Right lobe of liver (tissue), 6 donors: Measurements from ENCODE around the gene M1AP. TPM values are rescaled to one million over a fixed set of nuclear protein-coding genes. Genes with fewer than 3 reads are reported as not detected.

Experiments
- ATAC-seq, 4 donors: fragments of 200-7000 bp; cut with Tn5 transposase; one replicate each; pipeline ENCODE4 v1.9.1; 2020; ENCODE audit warnings: mild to moderate bottlenecking in 4 of 4, moderate library complexity in 4 of 4
- DNase-seq, 3 donors: peaks; one replicate each; pipeline ENCODE4 v3.0.0-alpha.2; 2020
- H3K27ac ChIP-seq, 3 donors: fragments of 200-600 bp; one replicate each; pipeline ENCODE4 v1.8.0; 2022
- H3K27me3 ChIP-seq, 2 donors: fragments of 200-600 bp; one replicate each; pipeline ENCODE4 v1.8.0; 2022
- H3K36me3 ChIP-seq, 4 donors: fragments of 200-600 bp; sonication (generic) in 1 of 4; one replicate each; pipeline versions ENCODE4 v1.5.1 to v1.8.0; 2017 to 2022; ENCODE audit warnings: control low read depth in 1 of 4
- H3K4me1 ChIP-seq, 4 donors: fragments of 200-600 bp; sonication (generic) in 1 of 4; one replicate each; pipeline versions ENCODE4 v1.5.1 to v1.8.0; 2017 to 2022; ENCODE audit warnings: control low read depth in 1 of 4
- H3K4me3 ChIP-seq, 3 donors: fragments of 200-600 bp; one replicate each; pipeline ENCODE4 v1.8.0; 2022
- H3K9me3 ChIP-seq, 4 donors: fragments of 200-600 bp; sonication (generic) in 1 of 4; one replicate each; pipeline versions ENCODE4 v1.5.1 to v1.8.0; 2017 to 2022; ENCODE audit warnings: control low read depth in 1 of 4
- CTCF ChIP-seq, 4 donors: fragments of 200-600 bp in 3 of 4; fragments of 450-650 bp in 1 of 4; IDR thresholded peaks; one replicate each; pipeline versions ENCODE4 v1.5.1 to v1.8.0; 2016 to 2022; ENCODE audit warnings: antibody characterized with exemption in 4 of 4, mild to moderate bottlenecking in 2 of 4
- POLR2A ChIP-seq: fragments of 450-650 bp; IDR thresholded peaks from one replicate; pipeline ENCODE4 v1.6.1; 2017; ENCODE audit warnings: antibody characterized with exemption, mild to moderate bottlenecking
- WGBS: methylation state at CpG from one replicate; pipeline ENCODE4 v1.1.6; 2018; ENCODE audit warnings: low coverage, low lambda C conversion rate; ENCODE audit not compliant: insufficient coverage; ENCODE audit errors: missing lambda C conversion rate; 5-methylcytosine and 5-hydroxymethylcytosine counted together
- intact Hi-C, 2 donors: fragments of 100-400 bp; cut with DNase I; formaldehyde crosslinking; loops; one replicate each; pipeline versions ENCODE4 v1.11.2 to v1.14.1; 2022
- total RNA-seq, 6 experiments: library from RNA; depleted of rRNA in 2 of 6; stranded (reverse); fragments of >200 nt in 2 of 6; fragmentation: NEBNext Ultra II Directional in 3 of 6; extraction: Animal tissue kit (Norgen Biotek cat#: 25700) in 3 of 6; gene quantifications; one replicate each; pipeline versions ENCODE4 v1.1.0 to v1.2.4, GENCODE V29; 2016 to 2023
- donor health status: DM: no; HTN: yes; CAD: no.
- donor health status: DM: no; HTN: no; CAD: no.
- donor health status: DM: no; HTN: no; CAD: no.
- donor health status: DM: no; HTN: yes; CAD: no.
- donor health status: DM: no; HTN: yes; CAD: no.

The M1AP gene
- total RNA-seq, 6 experiments from 2014 or later: not detected

DNA sequence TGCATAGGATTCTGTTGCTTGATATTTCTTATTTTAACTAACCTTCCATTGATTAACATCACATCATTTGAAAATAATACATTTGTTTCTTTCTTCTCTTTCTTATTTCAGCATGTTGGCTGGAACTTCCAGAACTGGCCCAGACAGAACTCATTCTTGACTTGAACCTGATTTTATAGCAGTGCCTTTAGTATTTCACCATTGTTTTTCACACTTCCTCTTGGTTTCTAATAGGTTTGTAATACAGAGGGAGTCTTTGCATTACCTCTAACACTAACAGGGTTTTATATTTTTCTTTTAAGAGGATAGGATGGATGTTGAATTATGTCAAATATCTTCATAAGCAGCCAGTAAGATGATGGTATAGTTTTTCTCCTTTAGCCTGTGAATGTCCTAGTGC is 45.1 kb upstream of the M1AP start:
- H3K36me3 ChIP-seq: no peaks in the 10 kb centered on the region
- intact Hi-C loops: no loop called here
- ATAC-seq (no peak), DNase-seq (no peak)
- no peaks in the 10 kb centered on the region for H3K4me1 ChIP-seq
- H3K27ac ChIP-seq: no peak overlapping the region
- no peaks in the 10 kb centered on the region for H3K27me3 ChIP-seq
- no peak overlapping the region for H3K4me3 ChIP-seq
- TF ChIP-seq POLR2A: no peak
- no peak for TF ChIP-seq CTCF (IDR thresholded peaks at IDR 0.05)
- no peaks in the 10 kb centered on the region for H3K9me3 ChIP-seq

DNA sequence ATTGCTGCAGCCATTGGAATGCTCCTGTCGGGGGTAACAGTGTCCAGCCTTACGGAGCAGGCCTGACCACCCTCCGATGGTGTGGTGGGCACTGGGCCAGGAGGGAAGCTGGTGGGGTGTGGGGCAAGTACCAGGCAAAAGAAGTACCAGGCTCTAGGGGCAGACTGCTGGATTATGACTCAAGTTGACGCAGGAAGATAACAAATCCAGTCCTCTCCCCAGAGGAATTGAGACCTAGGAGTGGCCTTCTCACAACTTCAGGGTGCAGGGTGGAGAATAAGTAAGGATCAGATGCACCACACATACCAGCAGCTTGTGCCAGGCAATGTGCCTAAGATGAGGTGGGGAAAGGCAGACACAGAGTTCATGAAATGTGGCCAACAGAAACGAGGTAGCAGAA is 43.8 kb upstream of the M1AP start:
- Histone ChIP-seq H3K27me3 (no peaks in the 10 kb centered on the region), H3K4me3 (no peak overlapping the region), H3K9me3 (no peaks in the 10 kb centered on the region), H3K27ac (no peak overlapping the region), H3K36me3 (no peaks in the 10 kb centered on the region), H3K4me1 (no peaks in the 10 kb centered on the region)
- 100% methylated on average over 1 of the region's 5 CpGs for WGBS
- TF ChIP-seq CTCF (IDR thresholded peaks at IDR 0.05) (no peak), POLR2A (no peak)
- ATAC-seq (no peak), DNase-seq (no peak)
- intact Hi-C loops: no loop called here

DNA sequence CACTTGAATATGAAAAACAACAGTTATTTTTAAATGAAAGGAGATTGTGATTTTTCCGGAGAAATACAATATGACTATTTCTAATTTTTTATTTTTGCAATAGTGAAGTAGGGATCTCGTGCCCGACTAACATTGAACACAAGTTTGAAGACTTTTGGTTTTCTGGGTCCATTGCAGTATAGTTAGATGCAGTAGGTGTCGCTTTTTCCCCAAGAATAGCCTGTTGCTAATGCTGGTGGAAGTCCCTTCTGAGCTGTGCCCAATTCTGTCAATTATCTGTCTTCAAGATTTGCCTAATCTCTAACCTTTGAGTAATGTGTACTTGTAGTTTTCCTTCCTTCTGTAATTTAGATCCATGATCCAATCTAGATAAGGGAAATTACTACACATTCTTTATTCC is 42.4 kb upstream of the M1AP start:
- intact Hi-C loops: no loop called here
- Histone ChIP-seq H3K27ac (no peak overlapping the region), H3K36me3 (no peaks in the 10 kb centered on the region), H3K27me3 (no peaks in the 10 kb centered on the region), H3K9me3 (no peaks in the 10 kb centered on the region), H3K4me3 (no peak overlapping the region), H3K4me1 (no peaks in the 10 kb centered on the region)
- ATAC-seq (peak; percentile 78 to 90 (median 87)), DNase-seq (no peak)
- WGBS: 12% methylated on average over 4 of the region's 4 CpGs
- TF ChIP-seq POLR2A (no peak), CTCF (IDR thresholded peaks at IDR 0.05) (peak; percentile 62 to 77 (median 72))

GRCh38 chr2:74689671-74690070 is 41.5 kb upstream of the M1AP start:
- ATAC-seq: no peak
- no peak overlapping the region for H3K4me3 ChIP-seq
- H3K27me3 ChIP-seq: no peaks in the 10 kb centered on the region
- no peak overlapping the region for H3K27ac ChIP-seq
- intact Hi-C loops: no loop called here
- WGBS: 42% methylated on average over 3 of the region's 3 CpGs
- H3K9me3 ChIP-seq: no peaks in the 10 kb centered on the region
- H3K4me1 ChIP-seq: no peaks in the 10 kb centered on the region
- no peaks in the 10 kb centered on the region for H3K36me3 ChIP-seq
- no peak for DNase-seq
- no peak for TF ChIP-seq POLR2A
- no peak for TF ChIP-seq CTCF (IDR thresholded peaks at IDR 0.05)

DNA sequence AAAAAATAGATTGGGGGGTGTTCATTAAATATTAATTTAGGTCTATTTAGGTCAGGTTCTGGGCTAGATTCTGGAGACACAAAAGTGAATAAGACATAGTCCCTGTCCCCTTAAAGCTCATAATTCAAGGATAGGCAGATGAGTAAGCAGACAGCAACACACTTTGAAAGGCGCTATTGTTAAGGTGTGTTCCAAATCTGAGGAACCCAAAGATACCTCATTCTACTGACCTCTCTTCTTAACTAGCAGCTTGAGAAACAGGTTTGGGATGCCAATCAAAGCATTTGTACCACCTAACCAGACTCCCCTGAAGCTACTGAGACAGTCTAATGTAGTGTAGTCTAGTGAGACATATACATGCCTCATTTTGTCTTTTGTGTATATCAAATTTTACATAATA is 40.8 kb upstream of the M1AP start:
- Histone ChIP-seq H3K9me3 (no peaks in the 10 kb centered on the region), H3K4me1 (no peaks in the 10 kb centered on the region), H3K36me3 (no peaks in the 10 kb centered on the region), H3K27me3 (no peaks in the 10 kb centered on the region), H3K4me3 (no peak overlapping the region), H3K27ac (no peak overlapping the region)
- no peak for TF ChIP-seq POLR2A
- no peak for TF ChIP-seq CTCF (IDR thresholded peaks at IDR 0.05)
- intact Hi-C loops: no loop called here
- 89% methylated on average over 1 of the region's 1 CpG for WGBS
- ATAC-seq (no peak), DNase-seq (no peak)
